Measurements from ENCODE around the gene MVB12B.
A peak's percentile ranks its signal among the peaks of the same experiment; 100 is the strongest.

Gene MVB12B

DNA sequence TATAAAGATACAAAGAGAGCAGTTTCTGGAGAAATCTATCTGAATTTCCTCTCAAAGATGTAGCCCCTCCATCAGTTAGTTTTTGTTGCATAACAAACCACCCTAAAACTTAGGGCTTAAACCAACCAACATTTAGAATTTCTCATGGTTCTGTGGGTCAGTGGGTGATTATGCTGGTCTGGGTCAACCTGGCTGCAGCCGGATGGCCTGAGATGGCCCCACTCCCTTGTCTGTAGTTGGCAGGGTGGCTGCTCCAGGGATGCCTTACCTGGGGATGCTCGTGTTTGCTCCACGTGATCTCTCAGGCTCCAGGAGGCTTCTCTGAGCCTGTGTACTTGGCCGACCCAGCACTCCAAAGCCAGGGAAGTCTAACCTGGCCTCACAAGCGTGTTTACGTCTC lies 139.3 kb downstream of the MVB12B start:
- H3K4me3 ChIP-seq (ENCODE audit: low read length) = no peak overlapping the region
- TF ChIP-seq, protein P1, sequence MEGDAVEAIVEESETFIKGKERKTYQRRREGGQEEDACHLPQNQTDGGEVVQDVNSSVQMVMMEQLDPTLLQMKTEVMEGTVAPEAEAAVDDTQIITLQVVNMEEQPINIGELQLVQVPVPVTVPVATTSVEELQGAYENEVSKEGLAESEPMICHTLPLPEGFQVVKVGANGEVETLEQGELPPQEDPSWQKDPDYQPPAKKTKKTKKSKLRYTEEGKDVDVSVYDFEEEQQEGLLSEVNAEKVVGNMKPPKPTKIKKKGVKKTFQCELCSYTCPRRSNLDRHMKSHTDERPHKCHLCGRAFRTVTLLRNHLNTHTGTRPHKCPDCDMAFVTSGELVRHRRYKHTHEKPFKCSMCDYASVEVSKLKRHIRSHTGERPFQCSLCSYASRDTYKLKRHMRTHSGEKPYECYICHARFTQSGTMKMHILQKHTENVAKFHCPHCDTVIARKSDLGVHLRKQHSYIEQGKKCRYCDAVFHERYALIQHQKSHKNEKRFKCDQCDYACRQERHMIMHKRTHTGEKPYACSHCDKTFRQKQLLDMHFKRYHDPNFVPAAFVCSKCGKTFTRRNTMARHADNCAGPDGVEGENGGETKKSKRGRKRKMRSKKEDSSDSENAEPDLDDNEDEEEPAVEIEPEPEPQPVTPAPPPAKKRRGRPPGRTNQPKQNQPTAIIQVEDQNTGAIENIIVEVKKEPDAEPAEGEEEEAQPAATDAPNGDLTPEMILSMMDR (conservative IDR thresholded peaks at IDR 0.05; ENCODE audit: low read length) = no peak
- DNase-seq (ENCODE audit: low read depth) = no peak

DNA sequence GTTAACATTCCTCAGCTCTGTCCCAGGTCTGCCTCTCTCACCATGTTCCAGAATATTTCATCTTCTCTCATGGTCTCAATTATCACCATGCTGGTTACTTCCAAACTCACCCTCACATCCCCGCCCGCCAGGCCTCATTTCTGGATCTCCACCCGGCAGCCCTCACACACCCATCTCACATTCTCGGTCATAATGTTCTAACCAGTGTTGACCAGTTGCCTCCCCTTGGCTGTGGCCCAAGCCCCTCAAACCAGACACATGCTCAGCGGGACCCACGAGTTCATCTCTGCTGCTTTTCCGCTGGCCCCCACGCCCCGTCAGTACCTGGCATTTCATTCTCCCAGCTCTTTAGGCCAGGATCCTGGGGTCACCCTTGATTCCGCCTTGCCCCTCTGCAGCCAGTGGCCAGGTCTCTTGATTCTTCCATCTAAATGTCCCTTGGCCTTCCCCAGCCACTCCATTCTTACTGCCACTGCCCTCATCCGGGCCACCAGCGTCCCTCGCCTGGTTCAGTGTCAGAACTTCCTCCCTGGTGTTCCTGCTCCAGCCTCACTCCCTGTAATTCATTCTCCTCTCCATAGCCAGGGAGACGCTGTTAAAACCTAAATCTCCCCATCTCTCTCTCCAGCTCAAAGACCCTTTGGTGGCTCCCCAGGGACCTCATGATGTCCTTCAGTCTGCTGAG lies 141.7 kb downstream of the MVB12B start:
- DNase-seq (ENCODE audit: low read depth) = no peak
- TF ChIP-seq, protein P1 (conservative IDR thresholded peaks at IDR 0.05; ENCODE audit: low read length) = no peak
- no peak overlapping the region for H3K4me3 ChIP-seq (ENCODE audit: low read length)

DNA sequence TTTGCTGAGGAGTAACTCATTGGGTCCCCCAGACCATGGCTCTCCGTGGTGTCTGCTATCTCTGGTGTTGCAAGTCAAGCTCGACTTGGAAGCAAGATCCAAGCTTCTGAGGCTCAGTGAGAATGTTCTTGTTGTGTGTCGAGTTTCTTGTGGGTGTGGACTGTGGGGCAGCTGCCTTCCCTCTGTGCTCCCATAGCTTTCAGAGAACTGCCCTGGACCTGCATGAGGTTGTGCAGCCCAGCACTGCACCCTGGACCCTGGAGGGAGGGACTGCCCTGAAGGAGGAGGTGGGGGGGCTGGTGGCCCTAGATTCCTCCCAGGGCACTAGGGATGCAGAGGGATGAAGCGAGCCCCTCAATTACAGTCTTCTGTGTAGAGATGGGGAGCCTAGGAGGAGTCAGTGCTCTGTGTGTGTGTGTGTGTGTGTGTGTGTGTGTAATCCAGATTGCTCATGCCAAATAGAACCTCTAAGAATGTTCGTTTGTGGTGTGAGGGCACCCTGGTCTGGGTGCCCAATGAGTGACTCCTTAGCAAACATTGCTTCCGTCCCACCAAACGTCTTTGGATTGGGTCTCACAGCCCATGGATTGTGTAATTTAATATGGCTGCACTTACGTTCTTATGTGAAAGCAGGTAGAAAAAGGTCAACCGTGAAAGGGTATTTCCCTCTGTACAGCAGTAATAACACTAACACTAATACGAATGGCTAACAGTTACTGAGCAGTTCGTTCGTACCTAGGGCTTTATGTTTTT lies 143.8 kb downstream of the MVB12B start:
- H3K4me3 ChIP-seq (ENCODE audit: low read length) = no peak overlapping the region
- TF ChIP-seq, protein P1 (conservative IDR thresholded peaks at IDR 0.05; ENCODE audit: low read length) = no peak
- DNase-seq (ENCODE audit: low read depth) = no peak

DNA sequence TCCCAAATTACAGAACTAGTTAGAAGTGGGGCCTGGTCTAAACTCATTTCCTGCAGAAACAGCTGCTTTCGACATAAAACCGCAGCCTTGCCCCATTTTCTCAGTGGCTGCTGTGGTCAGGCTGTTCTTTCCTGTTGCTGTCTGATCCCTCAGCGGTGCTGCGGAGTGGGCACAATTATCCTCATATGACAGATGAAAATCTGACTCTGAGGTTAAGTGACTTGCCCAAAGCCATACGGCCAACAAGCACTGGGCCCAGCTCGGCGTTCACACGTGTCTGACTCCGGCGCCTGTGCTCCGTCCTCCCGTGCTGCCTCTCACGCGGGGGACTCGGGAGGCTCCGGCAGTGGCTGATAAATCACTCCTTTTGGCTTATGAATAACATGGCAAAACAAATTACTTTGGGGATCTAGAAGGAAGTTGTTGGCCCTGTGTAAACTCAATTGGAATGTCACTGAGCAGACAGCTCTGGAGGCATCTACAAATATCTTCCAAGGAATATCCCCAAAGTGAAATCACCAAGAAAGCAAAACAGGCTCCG lies 144.5 kb downstream of the MVB12B start:
- DNase-seq (ENCODE audit: low read depth) = peak; percentile 92
- TF ChIP-seq, protein P1 (conservative IDR thresholded peaks at IDR 0.05; ENCODE audit: low read length) = no peak
- H3K4me3 ChIP-seq (ENCODE audit: low read length) = peak overlapping the region; percentile 21

DNA sequence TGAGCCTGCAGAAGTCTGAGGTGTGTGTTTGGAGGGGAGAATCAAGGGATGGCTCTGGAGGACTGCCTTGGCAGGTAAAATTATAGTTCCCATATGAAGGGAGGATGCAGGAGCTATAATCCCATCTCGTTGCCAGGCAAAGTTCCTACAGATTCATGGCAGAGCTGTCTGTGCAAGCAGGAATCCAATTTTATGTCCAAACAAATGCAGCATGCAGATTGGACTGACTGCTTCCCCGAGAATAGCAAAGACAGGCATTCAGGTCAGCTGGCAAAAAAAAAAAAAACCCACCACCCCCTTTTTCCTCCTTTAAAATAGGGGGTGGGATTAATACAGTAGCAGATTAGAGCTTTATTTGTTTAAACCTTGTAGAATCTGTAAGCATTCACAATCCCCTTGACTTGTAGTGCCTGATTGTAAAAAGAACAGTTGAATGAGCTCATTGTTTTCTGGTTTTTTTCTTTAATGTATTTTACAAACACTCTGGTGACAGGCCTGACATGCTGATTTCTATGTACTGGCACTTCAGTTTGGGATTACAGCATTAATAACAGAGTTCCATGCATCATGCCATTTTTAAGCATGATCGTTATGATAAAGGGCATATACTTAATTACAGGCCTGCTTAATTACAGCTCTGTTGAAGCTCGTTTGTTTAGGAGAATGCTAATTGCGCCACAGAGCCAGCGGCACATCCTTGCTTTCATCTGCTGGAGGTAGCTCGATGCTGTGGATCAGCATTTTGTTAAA lies 145.7 kb downstream of the MVB12B start:
- no peak overlapping the region for H3K4me3 ChIP-seq (ENCODE audit: low read length)
- DNase-seq (ENCODE audit: low read depth) = no peak
- TF ChIP-seq, protein P1 (conservative IDR thresholded peaks at IDR 0.05; ENCODE audit: low read length) = no peak

DNA sequence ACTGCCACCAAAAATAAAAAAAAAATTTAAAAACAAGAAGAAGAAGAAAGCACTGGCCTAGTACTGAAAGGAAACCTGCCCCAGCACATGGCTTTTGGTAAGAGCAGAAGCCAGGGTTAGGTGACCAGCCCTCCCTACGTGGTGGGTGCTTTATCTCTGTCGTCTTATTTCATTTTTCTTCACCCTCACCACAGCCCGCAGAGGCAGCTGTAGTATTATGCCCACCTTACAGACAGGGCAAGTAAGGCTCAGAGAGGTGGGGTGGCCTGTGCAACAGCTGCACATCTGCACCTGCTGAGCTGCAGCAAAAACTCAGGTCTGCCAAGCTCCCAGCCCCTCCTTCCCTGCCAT lies 146.3 kb downstream of the MVB12B start:
- no peak overlapping the region for H3K4me3 ChIP-seq (ENCODE audit: low read length)
- no peak for DNase-seq (ENCODE audit: low read depth)
- TF ChIP-seq, protein P1 (conservative IDR thresholded peaks at IDR 0.05; ENCODE audit: low read length) = no peak

All from AG10803 (cell line).